ENCODE measurements around the gene C6orf163.
"Not testable (repeated sequence)": the region's sequence is repeated elsewhere in the genome, so short reads cannot be mapped to it uniquely, and the experiment has no call there.

Gene C6orf163

GRCh38 chr6:87344731-87345130 is at the start of gene C6orf163:
C6orf163 (plus strand) TSS chr6:87344813; CDS start chr6:87345100, 287 bp downstream.
- no peak for DNase-seq (ENCODE audit: extremely low spot score)
- POLR2A ChIA-PET = no interaction called here
- TF ChIP-seq CTCF (IDR thresholded peaks at IDR 0.05; ENCODE audit: control extremely low read depth, extremely low read depth, low read depth, missing control alignments) = no peak
- CTCF ChIA-PET = interaction anchor here (1.1 to 1.5 kb wide), 4 partner anchors 11 to 266 kb away, joined by 3 to 6 read pairs (median 3); no protein-coding TSS in a partner anchor

- ChIA-PET CTCF (interaction anchor here (1.3 to 1.4 kb wide), 2 partner anchors 17 to 19 kb away, joined by 3 to 4 read pairs; no protein-coding TSS in a partner anchor), POLR2A (no interaction called here)
- no peak for DNase-seq (ENCODE audit: extremely low spot score)
- no peak for TF ChIP-seq CTCF (IDR thresholded peaks at IDR 0.05; ENCODE audit: control extremely low read depth, extremely low read depth, low read depth, missing control alignments)
These were observed 47.5 kb upstream of the C6orf163 start for GRCh38 chr6:87297119-87297518.

GRCh38 chr6:87301277-87301676 is 43.3 kb upstream of the C6orf163 start:
- CTCF ChIA-PET = interaction anchor here (1.1 to 2.1 kb wide), 6 partner anchors 9 to 142 kb away, joined by 3 to 7 read pairs (median 4); no protein-coding TSS in a partner anchor
- POLR2A ChIA-PET; DNase-seq (ENCODE audit: extremely low spot score): not testable (repeated sequence)

- no peak for DNase-seq (ENCODE audit: extremely low spot score)
- no peak for TF ChIP-seq CTCF (IDR thresholded peaks at IDR 0.05; ENCODE audit: control extremely low read depth, extremely low read depth, low read depth, missing control alignments)
- CTCF ChIA-PET = no interaction called here
- POLR2A ChIA-PET = no interaction called here
These were observed 35.6 kb upstream of the C6orf163 start for GRCh38 chr6:87308970-87309369.

GRCh38 chr6:87312860-87313259 is 31.8 kb upstream of the C6orf163 start:
- TF ChIP-seq CTCF (IDR thresholded peaks at IDR 0.05; ENCODE audit: control extremely low read depth, extremely low read depth, low read depth, missing control alignments) = no peak
- ChIA-PET POLR2A (interaction anchor here (0.6 kb wide), 1 partner anchor 23 kb away, joined by 4 read pairs; no protein-coding TSS in a partner anchor), CTCF (interaction anchor here (0.9 kb wide), 1 partner anchor 9 kb away, joined by 4 read pairs; the partner anchor contains the start of gene SMIM8)
- no peak for DNase-seq (ENCODE audit: extremely low spot score)

GRCh38 chr6:87315071-87315470 is 29.5 kb upstream of the C6orf163 start:
- ChIA-PET CTCF (no interaction called here), POLR2A (no interaction called here)

More at GRCh38 chr6:87315071-87315470, 29.5 kb upstream of the C6orf163 start:
- DNase-seq (ENCODE audit: extremely low spot score) = no peak
- no peak for TF ChIP-seq CTCF (IDR thresholded peaks at IDR 0.05; ENCODE audit: control extremely low read depth, extremely low read depth, low read depth, missing control alignments)

Measured in GM10248 (cell line).